GM12878 (cell line): ENCODE results near the gene GNG13.
A peak's percentile ranks its signal among the peaks of the same experiment; 100 is the strongest.

Experiments used
- CTCF ChIP-seq, 3 experiments: IDR thresholded peaks in 2 of 3; conservative IDR thresholded peaks in 1 of 3; 2 replicates each; pipeline ENCODE4 v1.5.1; 2011; ENCODE audit warnings: low read depth in 3 of 3, low read length in 3 of 3, mild to moderate bottlenecking in 3 of 3, control low read depth in 2 of 3, moderate library complexity in 2 of 3, inconsistent platforms in 1 of 3, mixed read lengths in 1 of 3; ENCODE audit not compliant: control insufficient read depth in 2 of 3, insufficient read depth in 1 of 3; ENCODE audit errors: extremely low read depth in 1 of 3
- EP300 ChIP-seq, 2 experiments: fragments of 150-350 bp in 1 of 2; IDR thresholded peaks; 2 replicates each; pipeline ENCODE4 v1.6.1; 2011 to 2012; ENCODE audit warnings: low read depth in 2 of 2, low read length in 2 of 2, borderline replicate concordance in 1 of 2, improper control_type of control experiment in 1 of 2, inconsistent platforms in 1 of 2; ENCODE audit not compliant: control insufficient read depth in 1 of 2
- ETV6 ChIP-seq, 2 experiments: fragments of 450-650 bp in 1 of 2; IDR thresholded peaks in 1 of 2; conservative IDR thresholded peaks in 1 of 2; 2 replicates each; pipeline ENCODE4 v1.6.1; 2014; ENCODE audit warnings: antibody characterized with exemption in 1 of 2, borderline replicate concordance in 1 of 2, low read depth in 1 of 2, mild to moderate bottlenecking in 1 of 2, moderate library complexity in 1 of 2
- GABPA ChIP-seq: IDR thresholded peaks from 2 replicates; pipeline ENCODE4 v1.6.1; 2014; ENCODE audit warnings: antibody characterized with exemption, low read depth, mild to moderate bottlenecking, inconsistent platforms
- HCFC1 ChIP-seq: fragments of 150-350 bp; IDR thresholded peaks from 2 replicates; pipeline ENCODE4 v1.6.1; 2014; ENCODE audit warnings: low read length
- POLR2A ChIP-seq: IDR thresholded peaks from 2 replicates; pipeline ENCODE4 v1.6.1; 2011; ENCODE audit warnings: low read depth, mild to moderate bottlenecking, low read length
- ZNF592 ChIP-seq: fragments of 450-650 bp; IDR thresholded peaks from 2 replicates; pipeline ENCODE4 v1.6.1; 2017; ENCODE audit warnings: mild to moderate bottlenecking, moderate library complexity

GRCh38 chr16:802914-803753, 2.6 kb upstream of the GNG13 start:
- TF ChIP-seq ETV6 (conservative IDR thresholded peaks at IDR 0.05 in 1 of 2, IDR thresholded peaks at IDR 0.05 in 1 of 2; ENCODE audit: borderline replicate concordance in 1 of 2, low read depth in 1 of 2), result no peak
- no peak for TF ChIP-seq GABPA
- TF ChIP-seq CTCF (IDR thresholded peaks at IDR 0.05 in 2 of 3, conservative IDR thresholded peaks at IDR 0.05 in 1 of 3; ENCODE audit: control insufficient read depth in 2 of 3, extremely low read depth in 1 of 3, insufficient read depth in 1 of 3, low read depth in 3 of 3, low read length in 3 of 3), result no peak
- TF ChIP-seq HCFC1, result no peak
- no peak for TF ChIP-seq ZNF592
- TF ChIP-seq EP300 (IDR thresholded peaks at IDR 0.05; ENCODE audit: borderline replicate concordance in 1 of 2, control insufficient read depth in 1 of 2, low read depth in 2 of 2, low read length in 2 of 2), result no peak
- TF ChIP-seq POLR2A, result 0 out of 2 replicates have a peak, but pooled peaks have one; percentile 29
